ENCODE results near the gene NATD1.
A peak's percentile ranks its signal among the peaks of the same experiment; 100 is the strongest.

Gene NATD1

GRCh38 chr17:21263376-21263775, 10.2 kb upstream of the NATD1 start:
- DNase-seq (ENCODE audit: low read depth), result peak; percentile 49
- TF ChIP-seq CTCF (IDR thresholded peaks at IDR 0.05; ENCODE audit: low read length, missing control alignments), result no peak
- no peak overlapping the region for H3K4me3 ChIP-seq (replicated peaks; ENCODE audit: low read depth, low read length)

GRCh38 chr17:21262259-21262993, 9.2 kb upstream of the NATD1 start:
- H3K4me3 ChIP-seq (replicated peaks; ENCODE audit: low read depth, low read length), result no peak overlapping the region
- DNase-seq (ENCODE audit: low read depth), result no peak
- no peak for TF ChIP-seq CTCF (IDR thresholded peaks at IDR 0.05; ENCODE audit: low read length, missing control alignments)

- no peak overlapping the region for H3K4me3 ChIP-seq (replicated peaks; ENCODE audit: low read depth, low read length)
- no peak for TF ChIP-seq CTCF (IDR thresholded peaks at IDR 0.05; ENCODE audit: low read length, missing control alignments)
- no peak for DNase-seq (ENCODE audit: low read depth)
Measured at GRCh38 chr17:21258593-21258992, 5.4 kb upstream of the NATD1 start.

GRCh38 chr17:21253646-21254441, 634 bp upstream of the NATD1 start:
- no peak for TF ChIP-seq CTCF (IDR thresholded peaks at IDR 0.05; ENCODE audit: low read length, missing control alignments)
- no peak for DNase-seq (ENCODE audit: low read depth)
- peak overlapping the region; percentile 59 for H3K4me3 ChIP-seq (replicated peaks; ENCODE audit: low read depth, low read length)

- DNase-seq (ENCODE audit: low read depth), result no peak
- H3K4me3 ChIP-seq (replicated peaks; ENCODE audit: low read depth, low read length), result peak overlapping the region; percentile 59
- TF ChIP-seq CTCF (IDR thresholded peaks at IDR 0.05; ENCODE audit: low read length, missing control alignments), result no peak
Measured at GRCh38 chr17:21252289-21252795, 868 bp downstream of the NATD1 start.

GRCh38 chr17:21251337-21252010, 1.7 kb downstream of the NATD1 start:
- DNase-seq (ENCODE audit: low read depth), result no peak
- no peak overlapping the region for H3K4me3 ChIP-seq (replicated peaks; ENCODE audit: low read depth, low read length)
- no peak for TF ChIP-seq CTCF (IDR thresholded peaks at IDR 0.05; ENCODE audit: low read length, missing control alignments)

Measured in fibroblast of pulmonary artery (primary cell).